A673 (cell line): Measurements from ENCODE around the gene COL13A1.

Source experiments
- EZH2 ChIP-seq: fragments of 200-600 bp; sonication (generic); IDR thresholded peaks from 2 replicates; pipeline ENCODE4 v1.6.1; 2017; ENCODE audit warnings: borderline replicate concordance, low read depth, mild to moderate bottlenecking, mixed read lengths, antibody characterized with exemption, low read length; ENCODE audit not compliant: poor library complexity, severe bottlenecking
- TF ChIP-seq, protein P1 (sequence below): fragments of 300-800, 200-600 bp; sonication (generic); conservative IDR thresholded peaks from 2 replicates; pipeline ENCODE4 v1.5.1; 2017; ENCODE audit warnings: low read depth, mild to moderate bottlenecking, antibody characterized with exemption, low read length, moderate library complexity, mixed read lengths

DNA sequence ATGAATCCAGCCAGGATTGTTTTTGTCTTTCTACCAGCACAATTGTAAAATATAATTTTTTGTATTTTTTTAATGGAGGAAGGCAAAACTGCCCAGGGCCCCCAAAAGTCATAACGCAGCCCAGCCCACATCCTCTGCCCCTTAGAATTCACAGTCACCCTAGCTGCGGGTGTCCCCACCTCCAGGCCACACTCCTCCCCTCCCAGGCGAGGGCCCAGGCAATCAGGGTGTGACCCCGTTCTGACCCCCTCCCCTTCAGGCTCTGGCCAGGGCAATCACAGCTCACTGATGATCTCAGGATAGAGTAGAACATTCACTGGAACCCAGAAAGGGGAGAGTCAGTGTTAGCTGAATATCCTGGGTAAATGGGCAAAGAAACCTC, 158.9 kb downstream of the COL13A1 start:
- TF ChIP-seq, protein P1, sequence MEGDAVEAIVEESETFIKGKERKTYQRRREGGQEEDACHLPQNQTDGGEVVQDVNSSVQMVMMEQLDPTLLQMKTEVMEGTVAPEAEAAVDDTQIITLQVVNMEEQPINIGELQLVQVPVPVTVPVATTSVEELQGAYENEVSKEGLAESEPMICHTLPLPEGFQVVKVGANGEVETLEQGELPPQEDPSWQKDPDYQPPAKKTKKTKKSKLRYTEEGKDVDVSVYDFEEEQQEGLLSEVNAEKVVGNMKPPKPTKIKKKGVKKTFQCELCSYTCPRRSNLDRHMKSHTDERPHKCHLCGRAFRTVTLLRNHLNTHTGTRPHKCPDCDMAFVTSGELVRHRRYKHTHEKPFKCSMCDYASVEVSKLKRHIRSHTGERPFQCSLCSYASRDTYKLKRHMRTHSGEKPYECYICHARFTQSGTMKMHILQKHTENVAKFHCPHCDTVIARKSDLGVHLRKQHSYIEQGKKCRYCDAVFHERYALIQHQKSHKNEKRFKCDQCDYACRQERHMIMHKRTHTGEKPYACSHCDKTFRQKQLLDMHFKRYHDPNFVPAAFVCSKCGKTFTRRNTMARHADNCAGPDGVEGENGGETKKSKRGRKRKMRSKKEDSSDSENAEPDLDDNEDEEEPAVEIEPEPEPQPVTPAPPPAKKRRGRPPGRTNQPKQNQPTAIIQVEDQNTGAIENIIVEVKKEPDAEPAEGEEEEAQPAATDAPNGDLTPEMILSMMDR = no peak
- TF ChIP-seq EZH2 = no peak
